Smooth muscle cell (in vitro differentiated cells): ENCODE results near the gene C17orf50. TPM values are rescaled to one million over a fixed set of nuclear protein-coding genes. Genes with fewer than 3 reads are reported as not detected.
A peak's percentile ranks its signal among the peaks of the same experiment; 100 is the strongest.

ENCODE experiments used
- DNase-seq: peaks from one replicate; lab custom pipeline; 2025; ENCODE audit not compliant: unreplicated experiment; lab: John Stamatoyannopoulos, UW
- H2AFZ ChIP-seq: fragments of 200-600 bp; sonication (generic); 2 replicates; pipeline ENCODE4 v1.6.0; 2016; ENCODE audit warnings: antibody characterized with exemption, low read depth, mild to moderate bottlenecking
- H3F3A ChIP-seq: fragments of 200-600 bp; sonication (generic); 2 replicates; pipeline ENCODE4 v1.6.0; 2017; ENCODE audit warnings: antibody characterized with exemption, low read depth
- H3K27ac ChIP-seq: fragments of 200-600 bp; sonication (generic); 2 replicates; pipeline ENCODE4 v1.5.1; 2016; ENCODE audit warnings: low read depth, mild to moderate bottlenecking
- H3K27me3 ChIP-seq: fragments of 200-600 bp; sonication (generic); 2 replicates; pipeline ENCODE4 v1.6.1; 2016; ENCODE audit warnings: low read depth, mild to moderate bottlenecking
- H3K36me3 ChIP-seq: fragments of 200-600 bp; sonication (generic); 2 replicates; pipeline ENCODE4 v1.5.1; 2016; ENCODE audit warnings: low read depth
- H3K4me1 ChIP-seq: fragments of 200-600 bp; sonication (generic); 2 replicates; pipeline ENCODE4 v1.5.1; 2016; ENCODE audit warnings: low read depth
- H3K4me2 ChIP-seq: fragments of 200-600 bp; sonication (generic); 2 replicates; pipeline ENCODE4 v1.6.0; 2016; ENCODE audit warnings: mild to moderate bottlenecking
- H3K4me3 ChIP-seq: fragments of 200-600 bp; sonication (generic); 2 replicates; pipeline ENCODE4 v1.5.1; 2016; ENCODE audit warnings: mild to moderate bottlenecking
- H3K79me2 ChIP-seq: fragments of 200-600 bp; sonication (generic); 2 replicates; pipeline ENCODE4 v1.6.0; 2016; ENCODE audit warnings: low read depth, mild to moderate bottlenecking
- H3K9ac ChIP-seq: fragments of 200-600 bp; sonication (generic); 2 replicates; pipeline ENCODE4 v1.6.0; 2016; ENCODE audit warnings: low read depth
- H3K9me3 ChIP-seq: fragments of 200-600 bp; sonication (generic); replicated peaks from 2 replicates; pipeline ENCODE4 v1.5.1; 2016; ENCODE audit warnings: low read depth
- H4K20me1 ChIP-seq: fragments of 200-600 bp; sonication (generic); 2 replicates; pipeline ENCODE4 v1.6.0; 2016; ENCODE audit warnings: low read depth
- WGBS: methylation state at CpG from one replicate; pipeline ENCODE4 v1.1.7; 2016; ENCODE audit warnings: low lambda C conversion rate; 5-methylcytosine and 5-hydroxymethylcytosine counted together
- polyA plus RNA-seq: library from polyadenylated mRNA; unstranded; fragments of >200 nt; fragmentation: Nextera tagmentation; extraction: Ambion mirVana; gene quantifications from 2 replicates; pipeline ENCODE4 v1.2.1, GENCODE V29; 2016
- total RNA-seq: library from RNA; depleted of rRNA; stranded (reverse); fragments of >200 nt; gene quantifications from 2 replicates; pipeline ENCODE4 v1.2.3, GENCODE V29; 2014
- TF ChIP-seq, protein P1 (sequence below): fragments of 200-600 bp; sonication (generic); IDR thresholded peaks from 2 replicates; pipeline ENCODE4 v1.5.1; 2017; ENCODE audit warnings: borderline replicate concordance, mild to moderate bottlenecking, antibody characterized with exemption; ENCODE audit not compliant: insufficient read depth, poor library complexity, severe bottlenecking

C17orf50 gene
- total RNA-seq (not detected in 2 replicates), polyA plus RNA-seq (0.33 TPM in 1 of 2 replicates, not detected in the other)

- Histone ChIP-seq H3K79me2 (no peaks in the 10 kb centered on the region), H3K27me3 (no peaks in the 10 kb centered on the region), H3K27ac (no peak within 1 kb of the TSS), H4K20me1 (no peaks in the 10 kb centered on the region), H3K4me3 (no peak within 1 kb of the TSS), H3K9me3 (no peaks in the 10 kb centered on the region), H3F3A (peaks cover 8% of the 10 kb centered on the region), H3K9ac (no peak within 1 kb of the TSS), H3K36me3 (no peaks in the 10 kb centered on the region), H2AFZ (no peak within 1 kb of the TSS), H3K4me1 (peaks cover 5% of the 10 kb centered on the region), H3K4me2 (no peak within 1 kb of the TSS)
- no peak for DNase-seq
- TF ChIP-seq, protein P1, sequence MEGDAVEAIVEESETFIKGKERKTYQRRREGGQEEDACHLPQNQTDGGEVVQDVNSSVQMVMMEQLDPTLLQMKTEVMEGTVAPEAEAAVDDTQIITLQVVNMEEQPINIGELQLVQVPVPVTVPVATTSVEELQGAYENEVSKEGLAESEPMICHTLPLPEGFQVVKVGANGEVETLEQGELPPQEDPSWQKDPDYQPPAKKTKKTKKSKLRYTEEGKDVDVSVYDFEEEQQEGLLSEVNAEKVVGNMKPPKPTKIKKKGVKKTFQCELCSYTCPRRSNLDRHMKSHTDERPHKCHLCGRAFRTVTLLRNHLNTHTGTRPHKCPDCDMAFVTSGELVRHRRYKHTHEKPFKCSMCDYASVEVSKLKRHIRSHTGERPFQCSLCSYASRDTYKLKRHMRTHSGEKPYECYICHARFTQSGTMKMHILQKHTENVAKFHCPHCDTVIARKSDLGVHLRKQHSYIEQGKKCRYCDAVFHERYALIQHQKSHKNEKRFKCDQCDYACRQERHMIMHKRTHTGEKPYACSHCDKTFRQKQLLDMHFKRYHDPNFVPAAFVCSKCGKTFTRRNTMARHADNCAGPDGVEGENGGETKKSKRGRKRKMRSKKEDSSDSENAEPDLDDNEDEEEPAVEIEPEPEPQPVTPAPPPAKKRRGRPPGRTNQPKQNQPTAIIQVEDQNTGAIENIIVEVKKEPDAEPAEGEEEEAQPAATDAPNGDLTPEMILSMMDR, result no peak
- 67% methylated on average over 1 of the region's 1 CpG for WGBS
Measured at GRCh38 chr17:35760587-35760986, at the start of gene C17orf50. Gene C17orf50 (plus strand): TSS chr17:35760887. CDS start chr17:35760942, 55 bp downstream.

GRCh38 chr17:35710950-35711349 lies 49.7 kb upstream of the C17orf50 start:
- 91% methylated on average over 2 of the region's 2 CpGs for WGBS

GRCh38 chr17:35713069-35713728 lies 47.5 kb upstream of the C17orf50 start:
- no peak overlapping the region for H2AFZ ChIP-seq
- no peak overlapping the region for H3K9ac ChIP-seq
- no peak for DNase-seq
- H3K4me1 ChIP-seq, result peaks cover 26% of the 10 kb centered on the region
- H3K79me2 ChIP-seq, result no peaks in the 10 kb centered on the region
- peaks cover 53% of the 10 kb centered on the region for H4K20me1 ChIP-seq
- no peaks in the 10 kb centered on the region for H3K27me3 ChIP-seq
- H3F3A ChIP-seq, result peaks cover 21% of the 10 kb centered on the region
- peak overlapping the region; percentile 67 for H3K4me2 ChIP-seq
- no peak overlapping the region for H3K4me3 ChIP-seq
- no peaks in the 10 kb centered on the region for H3K9me3 ChIP-seq
- H3K27ac ChIP-seq, result peak overlapping the region; percentile 75
- peaks cover 10% of the 10 kb centered on the region for H3K36me3 ChIP-seq
- 5% methylated on average over 7 of the region's 7 CpGs for WGBS
- TF ChIP-seq, protein P1, result no peak

More at GRCh38 chr17:35710950-35711349, 49.7 kb upstream of the C17orf50 start:
- Histone ChIP-seq H3K27me3 (no peaks in the 10 kb centered on the region), H3K27ac (no peak overlapping the region), H3K4me3 (no peak overlapping the region), H2AFZ (no peak overlapping the region), H3K9ac (no peak overlapping the region), H3K9me3 (no peaks in the 10 kb centered on the region), H4K20me1 (peaks cover 63% of the 10 kb centered on the region), H3K4me1 (peaks cover 31% of the 10 kb centered on the region), H3K36me3 (peaks cover 10% of the 10 kb centered on the region), H3K79me2 (no peaks in the 10 kb centered on the region), H3F3A (peaks cover 13% of the 10 kb centered on the region), H3K4me2 (no peak overlapping the region)
- TF ChIP-seq, protein P1, result no peak
- DNase-seq, result no peak

DNA sequence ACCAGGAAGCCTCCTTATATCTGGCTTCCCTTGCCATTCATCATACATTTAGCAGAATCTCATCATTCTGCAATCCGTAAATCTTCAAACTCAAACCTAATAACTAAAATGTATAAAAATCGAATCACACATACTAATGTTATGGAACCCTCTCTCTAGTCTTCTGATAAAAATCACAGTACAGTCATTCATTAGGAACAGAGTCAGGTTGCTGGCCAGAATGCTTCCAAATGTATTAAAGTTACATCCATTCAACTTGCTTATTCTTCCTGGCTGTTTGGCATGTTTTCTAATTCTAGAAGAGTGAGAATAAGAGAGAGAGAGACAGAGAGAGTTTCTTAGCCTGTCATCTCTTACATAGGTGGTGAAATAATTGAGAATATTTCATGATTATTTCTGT lies 45.7 kb upstream of the C17orf50 start:
- TF ChIP-seq, protein P1, result no peak
- H3K36me3 ChIP-seq, result peaks cover 16% of the 10 kb centered on the region
- H3K27ac ChIP-seq, result no peak overlapping the region
- H3K9ac ChIP-seq, result no peak overlapping the region
- H3K9me3 ChIP-seq, result no peaks in the 10 kb centered on the region
- H3K27me3 ChIP-seq, result no peaks in the 10 kb centered on the region
- no peak for DNase-seq
- peaks cover 39% of the 10 kb centered on the region for H4K20me1 ChIP-seq
- H3F3A ChIP-seq, result peaks cover 21% of the 10 kb centered on the region
- H3K4me2 ChIP-seq, result no peak overlapping the region
- peaks cover 26% of the 10 kb centered on the region for H3K4me1 ChIP-seq
- H3K79me2 ChIP-seq, result no peaks in the 10 kb centered on the region
- WGBS, result 89% methylated on average over 2 of the region's 2 CpGs
- H3K4me3 ChIP-seq, result no peak overlapping the region
- H2AFZ ChIP-seq, result no peak overlapping the region
